Activated CD8-positive, alpha-beta T cell treated with anti-CD3 and anti-CD28 coated beads for 36 hours (primary cell): ENCODE measurements around the gene KCNQ5. TPM values are rescaled to one million over a fixed set of nuclear protein-coding genes. Genes with fewer than 3 reads are reported as not detected.

Source experiments
- ATAC-seq: fragments of 200-7000 bp; cut with Tn5 transposase; one replicate; pipeline ENCODE4 v1.10.0; 2021; ENCODE audit warnings: mild to moderate bottlenecking, moderate library complexity
- CTCF ChIA-PET: fragments of 350-600 bp; sonication (Branson Sonifier 250); formaldehyde crosslinking; loops from one replicate; lab custom pipeline; 2021; ENCODE audit warnings: antibody characterized with exemption; lab: Charles Lee
- POLR2A ChIA-PET: fragments of 350-600 bp; sonication (Branson Sonifier 250); formaldehyde crosslinking; loops from one replicate; lab custom pipeline; 2021; ENCODE audit warnings: antibody characterized with exemption; lab: Charles Lee
- DNase-seq: peaks from one replicate; pipeline ENCODE4 v3.0.0-alpha.2; 2020
- H3K27ac Mint-ChIP-seq: one replicate; pipeline ENCODE4 v1.8.0; 2021; ENCODE audit warnings: mild to moderate bottlenecking, mixed read lengths
- H3K27me3 Mint-ChIP-seq: one replicate; pipeline ENCODE4 v1.8.0; 2021; ENCODE audit warnings: mixed read lengths
- H3K36me3 Mint-ChIP-seq: one replicate; pipeline ENCODE4 v1.8.0; 2021; ENCODE audit warnings: low read depth, mixed read lengths
- H3K4me1 Mint-ChIP-seq: one replicate; pipeline ENCODE4 v1.8.0; 2021; ENCODE audit warnings: low read depth, mixed read lengths
- H3K4me3 Mint-ChIP-seq: one replicate; pipeline ENCODE4 v1.8.0; 2021; ENCODE audit warnings: mild to moderate bottlenecking, moderate library complexity, mixed read lengths
- H3K9me3 Mint-ChIP-seq: one replicate; pipeline ENCODE4 v1.8.0; 2021; ENCODE audit warnings: mixed read lengths
- intact Hi-C: fragments of 100-400 bp; cut with micrococcal nuclease; formaldehyde crosslinking; loops from one replicate; pipeline ENCODE4 v1.10.0; 2022
- microRNA-seq: library from miRNA; unstranded; fragments of <30 nt; microRNA quantifications from one replicate; pipeline ENCODE4 v1.2.0, GENCODE V29; 2022; ENCODE audit warnings: borderline microRNAs expressed, borderline replicate concordance
- total RNA-seq, 2 experiments: library from RNA; stranded (reverse); gene quantifications; one replicate each; pipeline ENCODE4 v1.2.3, GENCODE V29; 2021
- TF ChIP-seq, protein P1 (sequence below): fragments of 200-600 bp; IDR thresholded peaks from one replicate; pipeline ENCODE4 v1.8.0; 2022; ENCODE audit warnings: antibody characterized with exemption, mild to moderate bottlenecking

The KCNQ5 gene
- total RNA-seq, 2 experiments from 2014 or later = 14.6 to 14.9 TPM

- no peak for DNase-seq
- intact Hi-C loops = no loop called here
Observed at GRCh38 chr6:73234733-73235132, 612.9 kb downstream of the KCNQ5 start.

GRCh38 chr6:73236144-73236750, 614.4 kb downstream of the KCNQ5 start:
- CTCF ChIA-PET = interaction anchor here (1.1 kb wide), 1 partner anchor 153 kb away, joined by 3 read pairs; no protein-coding TSS in a partner anchor
- intact Hi-C loops = no loop called here

More at GRCh38 chr6:73234733-73235132, 612.9 kb downstream of the KCNQ5 start:
- Mint-ChIP-seq H3K9me3 (no peaks in the 10 kb centered on the region), H3K36me3 (no peaks in the 10 kb centered on the region), H3K4me3 (no peak overlapping the region), H3K4me1 (no peaks in the 10 kb centered on the region), H3K27ac (no peak overlapping the region), H3K27me3 (no peaks in the 10 kb centered on the region)
- POLR2A ChIA-PET = no interaction called here
- TF ChIP-seq, protein P1, sequence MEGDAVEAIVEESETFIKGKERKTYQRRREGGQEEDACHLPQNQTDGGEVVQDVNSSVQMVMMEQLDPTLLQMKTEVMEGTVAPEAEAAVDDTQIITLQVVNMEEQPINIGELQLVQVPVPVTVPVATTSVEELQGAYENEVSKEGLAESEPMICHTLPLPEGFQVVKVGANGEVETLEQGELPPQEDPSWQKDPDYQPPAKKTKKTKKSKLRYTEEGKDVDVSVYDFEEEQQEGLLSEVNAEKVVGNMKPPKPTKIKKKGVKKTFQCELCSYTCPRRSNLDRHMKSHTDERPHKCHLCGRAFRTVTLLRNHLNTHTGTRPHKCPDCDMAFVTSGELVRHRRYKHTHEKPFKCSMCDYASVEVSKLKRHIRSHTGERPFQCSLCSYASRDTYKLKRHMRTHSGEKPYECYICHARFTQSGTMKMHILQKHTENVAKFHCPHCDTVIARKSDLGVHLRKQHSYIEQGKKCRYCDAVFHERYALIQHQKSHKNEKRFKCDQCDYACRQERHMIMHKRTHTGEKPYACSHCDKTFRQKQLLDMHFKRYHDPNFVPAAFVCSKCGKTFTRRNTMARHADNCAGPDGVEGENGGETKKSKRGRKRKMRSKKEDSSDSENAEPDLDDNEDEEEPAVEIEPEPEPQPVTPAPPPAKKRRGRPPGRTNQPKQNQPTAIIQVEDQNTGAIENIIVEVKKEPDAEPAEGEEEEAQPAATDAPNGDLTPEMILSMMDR = no peak
- ATAC-seq = no peak
- CTCF ChIA-PET = no interaction called here

DNA sequence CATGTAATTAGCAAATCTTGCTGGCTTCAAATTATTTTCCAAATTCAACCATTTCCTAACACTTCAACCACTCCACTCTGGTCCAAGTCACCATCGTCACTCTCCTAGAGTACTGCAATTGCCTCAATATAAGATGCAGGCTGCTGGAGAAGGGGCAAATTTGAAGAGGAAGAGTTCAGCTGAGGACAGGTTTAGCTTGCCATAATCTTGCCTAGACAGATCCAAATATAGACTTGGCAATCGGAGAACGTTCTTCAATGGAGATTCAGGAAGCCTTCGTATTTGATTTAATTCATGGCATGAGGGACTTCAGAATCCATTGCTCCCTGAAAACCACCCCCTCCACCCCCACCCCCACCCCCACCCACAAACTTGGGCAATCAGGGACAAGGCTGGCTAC, 618.9 kb downstream of the KCNQ5 start:
- intact Hi-C loops = no loop called here
- Mint-ChIP-seq H3K4me3 (no peak overlapping the region), H3K27me3 (no peaks in the 10 kb centered on the region), H3K4me1 (no peaks in the 10 kb centered on the region), H3K9me3 (no peaks in the 10 kb centered on the region), H3K27ac (no peak overlapping the region), H3K36me3 (no peaks in the 10 kb centered on the region)
- ChIA-PET POLR2A (no interaction called here), CTCF (no interaction called here)
- DNase-seq (no peak), ATAC-seq (no peak)
- TF ChIP-seq, protein P1 = no peak

More at GRCh38 chr6:73236144-73236750, 614.4 kb downstream of the KCNQ5 start:
- H3K4me3 Mint-ChIP-seq = no peak overlapping the region
- no peak for ATAC-seq
- DNase-seq = no peak
- no peaks in the 10 kb centered on the region for H3K9me3 Mint-ChIP-seq
- TF ChIP-seq, protein P1 = no peak
- H3K36me3 Mint-ChIP-seq = no peaks in the 10 kb centered on the region
- no peaks in the 10 kb centered on the region for H3K27me3 Mint-ChIP-seq
- H3K4me1 Mint-ChIP-seq = no peaks in the 10 kb centered on the region
- no peak overlapping the region for H3K27ac Mint-ChIP-seq
- POLR2A ChIA-PET = interaction anchor here (1.1 kb wide), 1 partner anchor 20 kb away, joined by 3 read pairs; no protein-coding TSS in a partner anchor

DNA sequence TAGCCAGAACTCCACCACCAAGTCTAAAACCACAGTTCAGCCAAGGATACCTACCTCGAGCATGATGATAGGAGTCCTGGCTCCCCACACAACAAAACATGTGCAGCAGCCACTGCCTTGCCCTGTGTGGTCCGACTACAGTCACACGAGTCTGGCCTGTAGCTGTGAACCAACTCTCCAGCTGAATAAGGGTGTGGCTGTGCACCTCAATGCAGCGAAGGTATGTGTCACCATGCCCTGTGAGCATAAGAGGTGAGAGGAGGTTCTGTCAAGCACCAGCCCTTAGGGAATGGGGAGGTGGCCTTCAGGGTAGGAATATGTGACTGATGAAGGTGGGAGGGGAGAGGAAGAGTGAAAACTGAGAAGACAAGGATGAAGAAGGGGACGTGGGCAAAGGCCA, 620.1 kb downstream of the KCNQ5 start:
- DNase-seq (no peak), ATAC-seq (no peak)
- Mint-ChIP-seq H3K27ac (no peak overlapping the region), H3K4me3 (no peak overlapping the region), H3K4me1 (no peaks in the 10 kb centered on the region), H3K27me3 (no peaks in the 10 kb centered on the region), H3K9me3 (no peaks in the 10 kb centered on the region), H3K36me3 (no peaks in the 10 kb centered on the region)
- ChIA-PET POLR2A (no interaction called here), CTCF (no interaction called here)
- TF ChIP-seq, protein P1 = no peak
- intact Hi-C loops = no loop called here

Small RNAs within 50 kb of the gene (microRNA-seq; reads per million reads assigned to microRNA genes)
- gene MIR4282 = not detected
